NCI-H82 treated with DMSO at 0.1 percent for 48 hours (cell line): ENCODE data around the gene KRTAP5-5.

Experiments
- DNase-seq: peaks from one replicate; lab custom pipeline; 2025; ENCODE audit not compliant: unreplicated experiment; lab: John Stamatoyannopoulos, UW

The KRTAP5-5 gene

DNA sequence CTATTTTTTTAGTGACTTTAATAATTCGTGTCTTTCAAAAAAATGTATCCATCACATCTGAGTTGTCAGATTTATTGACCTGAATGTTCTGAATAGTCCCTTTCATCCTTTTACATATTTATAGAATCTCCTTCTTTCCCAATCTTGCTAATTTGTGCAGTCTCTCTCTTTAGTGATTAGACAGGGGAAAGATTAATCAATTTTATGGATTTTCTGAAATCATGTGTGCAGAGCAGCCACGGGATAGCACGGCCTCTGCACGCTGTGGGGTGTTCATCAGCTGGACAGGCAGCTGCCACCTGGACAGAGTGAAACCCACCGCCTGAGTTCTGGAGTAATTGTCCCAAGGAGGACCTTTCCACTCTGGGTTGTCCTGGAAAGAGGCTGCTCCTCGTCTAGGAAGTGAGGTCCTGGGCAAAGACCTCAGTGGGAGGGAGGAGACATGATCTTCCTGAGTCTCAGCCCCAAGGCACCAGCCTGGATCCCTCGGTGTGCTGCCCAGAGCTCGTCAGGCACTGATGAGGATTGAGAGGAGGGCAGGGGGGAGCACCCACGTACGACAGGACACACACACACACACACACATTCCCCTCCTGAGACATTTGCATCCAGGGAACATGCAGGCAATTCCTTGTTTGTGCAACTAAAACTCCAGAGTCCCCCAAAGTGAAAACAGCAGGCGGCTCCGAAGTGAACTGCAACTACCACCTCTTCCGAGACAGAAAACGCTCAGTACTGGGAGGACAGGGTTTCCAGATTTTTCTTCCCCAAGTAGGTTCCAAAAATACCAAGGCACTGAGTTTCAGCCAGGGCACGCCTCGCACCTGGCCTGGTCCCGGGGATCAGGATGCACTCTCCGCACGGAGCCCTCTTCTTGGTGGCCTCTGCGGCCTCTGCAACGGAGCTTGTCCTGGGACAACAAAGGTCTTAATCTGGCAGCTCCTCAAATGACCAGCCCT, 44.9 kb downstream of the KRTAP5-5 start:
- no peak for DNase-seq

- no peak for DNase-seq
These were observed 46.1 kb downstream of the KRTAP5-5 start for GRCh38 chr11:1675536-1676228.

- no peak for DNase-seq
These were observed 46.7 kb downstream of the KRTAP5-5 start for GRCh38 chr11:1676229-1676740.

DNA sequence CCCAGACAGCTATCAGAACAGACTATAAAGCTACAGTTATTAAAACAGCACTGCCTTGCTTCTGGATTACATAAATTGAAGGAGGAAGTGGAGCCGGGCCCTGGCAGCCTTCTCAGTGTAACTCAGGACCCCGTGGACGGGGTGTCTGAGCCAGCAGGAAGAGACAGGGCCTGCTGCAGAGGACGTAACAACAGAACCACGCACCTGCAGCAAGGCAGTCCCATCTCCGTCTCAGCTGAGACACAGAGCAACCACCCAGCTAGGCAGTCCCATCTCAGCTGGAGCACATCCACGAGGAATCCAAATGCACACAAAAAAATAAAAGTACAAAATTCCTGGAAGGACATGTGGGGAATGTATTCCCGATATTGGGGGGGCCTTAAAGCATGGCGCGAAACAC, 50.3 kb downstream of the KRTAP5-5 start:
- DNase-seq, result no peak
